Mesothelial cell of epicardium (in vitro differentiated cells): Measurements from ENCODE around the gene INF2. TPM values are rescaled to one million over a fixed set of nuclear protein-coding genes. Genes with fewer than 3 reads are reported as not detected.

ENCODE experiments used
- DNase-seq, 2 experiments: peaks; one replicate each; pipeline ENCODE4 v3.0.0; 2021; ENCODE audit warnings: low spot score in 2 of 2; ENCODE audit not compliant: unreplicated experiment in 2 of 2
- H3K27ac Mint-ChIP-seq: 2 replicates; pipeline ENCODE4 v1.8.0; 2021; ENCODE audit warnings: mixed read lengths
- H3K27me3 Mint-ChIP-seq: 2 replicates; pipeline ENCODE4 v1.8.0; 2021; ENCODE audit warnings: low read depth, mixed read lengths
- H3K36me3 Mint-ChIP-seq: 2 replicates; pipeline ENCODE4 v1.8.0; 2021; ENCODE audit warnings: mixed read lengths
- H3K4me1 Mint-ChIP-seq: 2 replicates; pipeline ENCODE4 v1.8.0; 2021; ENCODE audit warnings: mixed read lengths
- H3K4me3 Mint-ChIP-seq: 2 replicates; pipeline ENCODE4 v1.8.0; 2021; ENCODE audit warnings: mild to moderate bottlenecking, moderate library complexity, mixed read lengths
- H3K9me3 Mint-ChIP-seq: 2 replicates; pipeline ENCODE4 v1.8.0; 2021; ENCODE audit warnings: mixed read lengths
- total RNA-seq: library from RNA; stranded (reverse); gene quantifications from 3 replicates; pipeline ENCODE4 v1.2.1, GENCODE V29; 2021
- TF ChIP-seq, protein P1 (sequence below): fragments of 200-600 bp; sonication (generic); IDR thresholded peaks from one replicate; pipeline ENCODE4 v1.5.0; 2021; ENCODE audit warnings: antibody characterized with exemption; ENCODE audit not compliant: unreplicated experiment

Gene INF2
- total RNA-seq, 1 donor from 2014 or later = 92.8 TPM

DNA sequence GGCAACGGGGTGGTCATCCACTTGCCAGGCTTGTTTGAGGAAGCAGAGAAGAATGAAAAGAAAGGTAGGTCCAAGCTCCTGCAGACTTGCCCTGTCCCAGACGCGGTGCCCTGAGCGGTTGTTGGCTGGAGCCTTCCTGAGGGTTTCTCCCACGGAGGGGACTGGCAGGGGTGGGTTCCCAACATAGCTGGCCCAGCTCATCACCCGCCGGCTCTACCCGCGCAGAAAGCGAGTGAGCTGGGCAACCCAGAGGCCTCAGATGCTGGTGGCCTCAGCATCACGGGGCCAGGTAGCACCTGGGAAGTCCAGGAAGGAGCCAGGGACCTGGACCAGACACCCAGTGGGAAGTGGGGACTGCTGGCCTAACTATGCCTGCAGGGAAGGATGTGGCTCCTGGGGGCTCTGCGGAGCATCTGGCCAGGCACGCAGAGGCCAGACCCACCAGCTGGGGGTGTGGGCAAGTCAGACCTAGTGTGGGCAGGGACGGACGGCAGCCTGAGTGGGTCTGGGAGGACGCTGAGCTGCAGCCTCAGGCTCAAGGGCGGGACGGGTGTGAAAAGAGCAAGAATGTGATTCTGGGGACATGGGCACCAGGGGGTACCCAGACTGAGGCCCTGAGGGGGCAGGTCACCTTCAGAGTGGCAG, 49.1 kb downstream of the INF2 start:
- no peak for DNase-seq
- no peak overlapping the region for H3K4me3 Mint-ChIP-seq
- no peaks in the 10 kb centered on the region for H3K9me3 Mint-ChIP-seq
- H3K36me3 Mint-ChIP-seq = peaks cover 6% of the 10 kb centered on the region
- H3K27ac Mint-ChIP-seq = no peak overlapping the region
- H3K27me3 Mint-ChIP-seq = no peaks in the 10 kb centered on the region
- H3K4me1 Mint-ChIP-seq = no peaks in the 10 kb centered on the region
- TF ChIP-seq, protein P1, sequence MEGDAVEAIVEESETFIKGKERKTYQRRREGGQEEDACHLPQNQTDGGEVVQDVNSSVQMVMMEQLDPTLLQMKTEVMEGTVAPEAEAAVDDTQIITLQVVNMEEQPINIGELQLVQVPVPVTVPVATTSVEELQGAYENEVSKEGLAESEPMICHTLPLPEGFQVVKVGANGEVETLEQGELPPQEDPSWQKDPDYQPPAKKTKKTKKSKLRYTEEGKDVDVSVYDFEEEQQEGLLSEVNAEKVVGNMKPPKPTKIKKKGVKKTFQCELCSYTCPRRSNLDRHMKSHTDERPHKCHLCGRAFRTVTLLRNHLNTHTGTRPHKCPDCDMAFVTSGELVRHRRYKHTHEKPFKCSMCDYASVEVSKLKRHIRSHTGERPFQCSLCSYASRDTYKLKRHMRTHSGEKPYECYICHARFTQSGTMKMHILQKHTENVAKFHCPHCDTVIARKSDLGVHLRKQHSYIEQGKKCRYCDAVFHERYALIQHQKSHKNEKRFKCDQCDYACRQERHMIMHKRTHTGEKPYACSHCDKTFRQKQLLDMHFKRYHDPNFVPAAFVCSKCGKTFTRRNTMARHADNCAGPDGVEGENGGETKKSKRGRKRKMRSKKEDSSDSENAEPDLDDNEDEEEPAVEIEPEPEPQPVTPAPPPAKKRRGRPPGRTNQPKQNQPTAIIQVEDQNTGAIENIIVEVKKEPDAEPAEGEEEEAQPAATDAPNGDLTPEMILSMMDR = no peak

DNA sequence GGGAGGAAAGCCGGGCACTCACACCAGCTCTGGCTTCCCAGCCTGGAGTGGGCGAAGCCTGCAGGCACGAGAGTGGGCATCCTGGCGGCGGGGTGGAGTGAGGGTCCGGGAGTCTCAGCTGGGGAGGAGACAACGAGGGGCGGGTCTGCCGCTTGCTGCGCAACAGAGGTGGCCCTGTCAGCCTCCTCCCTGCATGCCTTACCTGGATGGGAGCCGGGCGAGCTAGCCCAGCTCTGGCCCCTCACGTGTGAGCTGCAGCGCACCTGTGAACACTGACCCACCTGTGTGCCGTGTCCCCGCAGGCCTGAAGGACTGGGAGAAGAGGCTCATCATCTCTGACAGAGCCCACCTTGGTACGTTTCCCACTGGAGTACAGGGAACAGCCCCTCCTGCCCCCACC, 49.6 kb downstream of the INF2 start:
- TF ChIP-seq, protein P1 = no peak
- DNase-seq = no peak
- Mint-ChIP-seq H3K4me3 (no peak overlapping the region), H3K27ac (no peak overlapping the region), H3K36me3 (peaks cover 6% of the 10 kb centered on the region), H3K9me3 (no peaks in the 10 kb centered on the region), H3K4me1 (no peaks in the 10 kb centered on the region), H3K27me3 (no peaks in the 10 kb centered on the region)

DNA sequence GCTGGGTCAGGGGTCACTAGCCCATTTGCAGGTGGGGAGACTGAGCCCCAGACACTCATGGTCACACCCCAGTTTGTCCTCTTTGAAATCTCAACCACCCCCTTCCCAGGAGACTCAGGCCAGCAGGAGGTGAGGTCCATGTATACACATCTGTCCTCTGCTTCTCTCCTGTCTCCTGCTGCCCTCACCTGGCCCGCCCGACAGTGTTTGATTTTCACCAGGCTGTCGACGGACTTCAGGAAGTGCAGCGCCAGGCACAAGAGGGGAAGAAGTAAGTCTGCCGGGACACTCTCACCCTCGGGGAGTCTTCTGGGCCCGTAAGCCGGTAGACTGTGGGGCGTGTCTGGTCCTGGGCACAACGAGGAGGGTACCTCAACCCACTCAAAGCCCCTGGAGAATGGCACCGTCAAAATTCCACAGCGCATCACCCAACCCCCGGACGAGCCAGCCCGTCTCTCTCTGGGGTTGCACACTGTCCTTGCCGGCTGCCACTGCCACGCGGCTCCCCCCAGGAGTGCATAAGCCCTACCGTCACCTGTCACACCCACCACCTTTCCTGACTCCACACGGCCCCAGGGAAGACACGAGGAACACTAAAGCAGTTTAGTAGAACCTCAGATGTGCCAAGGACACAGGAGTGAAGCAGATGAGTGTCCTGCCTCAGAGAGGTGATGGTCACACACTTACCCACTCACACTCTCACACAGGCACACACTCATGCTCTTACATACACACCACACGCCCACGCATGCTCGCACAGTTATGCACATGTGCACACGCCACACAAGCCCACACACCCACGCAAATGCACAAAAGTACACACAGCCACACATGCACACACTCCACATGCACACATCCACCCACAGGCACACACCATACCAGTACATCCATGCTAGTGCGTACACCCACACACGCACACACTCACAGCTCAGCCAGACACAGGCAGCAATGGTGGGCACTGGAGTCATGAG, 50.4 kb downstream of the INF2 start:
- no peaks in the 10 kb centered on the region for H3K9me3 Mint-ChIP-seq
- no peaks in the 10 kb centered on the region for H3K4me1 Mint-ChIP-seq
- no peak for DNase-seq
- H3K27ac Mint-ChIP-seq = no peak overlapping the region
- peaks cover 6% of the 10 kb centered on the region for H3K36me3 Mint-ChIP-seq
- no peaks in the 10 kb centered on the region for H3K27me3 Mint-ChIP-seq
- no peak overlapping the region for H3K4me3 Mint-ChIP-seq
- TF ChIP-seq, protein P1 = no peak

DNA sequence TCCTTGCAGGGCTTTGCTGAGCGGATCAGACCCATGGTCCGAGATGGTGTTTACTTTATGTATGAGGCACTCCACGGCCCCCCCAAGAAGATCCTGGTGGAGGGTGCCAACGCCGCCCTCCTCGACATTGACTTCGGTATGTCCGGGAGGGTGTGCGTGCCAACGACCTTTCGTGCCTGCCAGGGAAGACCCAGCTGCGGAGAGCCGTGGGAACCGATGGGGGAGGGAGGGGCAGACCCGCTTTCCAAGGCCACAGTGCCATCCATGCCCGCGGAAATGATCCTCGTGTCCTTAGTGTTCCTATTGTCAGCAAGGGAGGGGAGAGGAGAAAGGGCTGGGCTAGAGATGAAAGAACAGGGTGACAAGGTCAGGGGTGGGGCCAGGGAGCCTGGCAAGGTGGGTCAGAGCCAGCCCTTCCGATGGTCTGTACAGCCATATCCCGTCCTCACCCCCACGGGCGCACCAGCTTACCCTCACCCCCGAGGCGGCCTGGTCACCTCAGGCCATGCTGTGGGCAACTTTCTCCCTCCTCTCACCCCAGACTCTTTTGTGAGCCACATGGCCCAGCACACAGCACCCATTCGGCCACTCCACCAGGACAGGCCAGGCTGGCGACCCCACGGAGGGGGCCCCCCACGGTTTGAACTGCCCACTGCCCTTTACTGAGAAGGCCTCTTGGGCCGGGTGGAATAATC, 51.8 kb downstream of the INF2 start:
- Mint-ChIP-seq H3K36me3 (peaks cover 6% of the 10 kb centered on the region), H3K9me3 (no peaks in the 10 kb centered on the region), H3K27me3 (no peaks in the 10 kb centered on the region), H3K4me3 (no peak overlapping the region), H3K27ac (no peak overlapping the region), H3K4me1 (no peaks in the 10 kb centered on the region)
- TF ChIP-seq, protein P1 = no peak
- no peak for DNase-seq

DNA sequence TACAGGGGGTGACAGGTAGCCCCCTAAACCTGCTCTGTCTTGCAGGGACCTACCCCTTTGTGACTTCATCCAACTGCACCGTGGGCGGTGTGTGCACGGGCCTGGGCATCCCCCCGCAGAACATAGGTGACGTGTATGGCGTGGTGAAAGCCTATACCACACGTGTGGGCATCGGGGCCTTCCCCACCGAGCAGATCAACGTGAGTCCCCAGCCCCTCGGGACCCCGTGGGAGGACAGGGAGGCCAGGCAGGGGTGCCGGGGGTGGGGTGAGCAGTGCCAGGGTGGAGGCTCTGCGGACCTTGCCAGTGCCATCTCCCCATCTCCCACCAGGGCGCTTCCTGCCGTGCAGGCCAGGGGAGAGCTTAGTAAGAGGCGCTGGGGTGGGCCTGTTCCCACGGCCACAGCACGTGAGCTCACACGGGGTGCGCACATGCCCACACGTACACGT, 52.4 kb downstream of the INF2 start:
- H3K27ac Mint-ChIP-seq = no peak overlapping the region
- H3K27me3 Mint-ChIP-seq = no peaks in the 10 kb centered on the region
- DNase-seq = no peak
- no peaks in the 10 kb centered on the region for H3K9me3 Mint-ChIP-seq
- H3K36me3 Mint-ChIP-seq = peaks cover 6% of the 10 kb centered on the region
- TF ChIP-seq, protein P1 = no peak
- no peaks in the 10 kb centered on the region for H3K4me1 Mint-ChIP-seq
- H3K4me3 Mint-ChIP-seq = no peak overlapping the region
